ENCODE data around the gene TSPAN9. TPM values are rescaled to one million over a fixed set of nuclear protein-coding genes. Genes with fewer than 3 reads are reported as not detected.

TSPAN9 gene
- total and polyA plus RNA-seq, 9 of the 15 experiments (the other 6 are each of a cell fraction or from before 2014, with no cell fraction given), result 0.23 to 2.1 (median 0.60) TPM; not detected in 2

- no peak for TF ChIP-seq E2F6 (IDR thresholded peaks at IDR 0.05; ENCODE audit: borderline replicate concordance in 1 of 2, extremely low read depth in 1 of 2, insufficient read depth in 1 of 2, insufficient read length in 1 of 2, low read depth in 1 of 2, low read length in 1 of 2, poor library complexity in 1 of 2, severe bottlenecking in 1 of 2)
- TF ChIP-seq HBP1 (CRISPR knock-in tag; IDR thresholded peaks at IDR 0.05), result no peak
- TF ChIP-seq RERE (CRISPR knock-in tag; IDR thresholded peaks at IDR 0.05; ENCODE audit: borderline replicate concordance), result no peak
- TF ChIP-seq TEAD2 (tag; IDR thresholded peaks at IDR 0.05), result no peak
- TF ChIP-seq POLR2B (IDR thresholded peaks at IDR 0.05; ENCODE audit: low read depth, partially characterized antibody), result no peak
- no peak for TF ChIP-seq GABPB1 (CRISPR knock-in tag; IDR thresholded peaks at IDR 0.05)
- no peak for TF ChIP-seq MCM5 (IDR thresholded peaks at IDR 0.05; ENCODE audit: low read depth)
- no peak for TF ChIP-seq KLF13 (tag; IDR thresholded peaks at IDR 0.05; ENCODE audit: borderline replicate concordance, low read depth)
Observed at GRCh38 chr12:3250034-3250433, 172.9 kb downstream of the TSPAN9 start (continued).

Data from K562 (cell line).